ENCODE data around the gene PSME1. TPM values are rescaled to one million over a fixed set of nuclear protein-coding genes. Genes with fewer than 3 reads are reported as not detected.

Gene PSME1
- total and polyA plus RNA-seq, 2 donors (not counting 3 experiments of a cell fraction or from before 2014, with no cell fraction given) = 98.1 to 135 TPM

DNA sequence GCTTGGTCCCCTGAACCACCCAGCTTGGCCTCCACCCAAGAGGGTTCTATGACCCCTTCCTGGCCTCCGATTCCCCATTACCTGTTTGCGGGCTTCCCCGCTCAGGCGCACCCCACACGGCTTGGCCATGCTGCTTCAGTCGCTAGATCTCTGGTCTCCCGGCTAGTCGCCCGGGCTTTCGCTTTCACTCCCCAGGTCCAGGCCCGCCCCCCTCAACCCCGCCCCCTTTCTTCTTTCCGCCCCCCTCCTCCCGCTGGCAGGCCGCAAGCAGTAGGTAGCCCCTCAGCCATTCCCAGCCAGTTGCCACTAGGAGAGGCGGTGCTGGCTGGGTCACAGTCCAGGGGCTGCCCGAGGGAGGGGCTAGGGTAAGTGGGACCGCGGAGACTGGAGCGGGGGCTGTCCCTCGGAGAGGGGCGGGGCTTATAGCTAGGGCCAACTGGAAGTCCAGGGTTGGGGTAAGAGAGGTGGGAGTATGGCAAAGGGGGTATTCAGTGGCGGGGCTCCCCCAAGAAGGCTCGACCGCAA lies 10.5 kb downstream of the PSME1 start, which contains the start of gene PSME2:
Gene PSME2, minus strand, starts transcription at position 158 of the 525 bp plus-strand sequence. Its CDS starts 29 bp downstream, at position 129.
- dilution Hi-C loops (cut with MboI; ENCODE audit: extremely low pct_ligation_motif_present, low sequenced_read_pairs) = no loop called here
- Histone ChIP-seq H3K9me1 (replicated peaks; ENCODE audit: control insufficient read depth, extremely low read depth, insufficient read depth, low read length) (no peaks in the 10 kb centered on the region), H3K27ac (ENCODE audit: insufficient read depth, low read depth, low read length) (peak within 1 kb of the TSS; percentile 52), H3K9ac (replicated peaks; ENCODE audit: extremely low read depth, insufficient read depth, low read length) (peak within 1 kb of the TSS; percentile 72), H3K4me2 (ENCODE audit: insufficient read depth, low read length) (peak within 1 kb of the TSS; percentile 95), H3K4me3 (replicated peaks in 1 of 3; ENCODE audit: insufficient read depth in 1 of 3, low read depth in 1 of 3, low read length in 3 of 3) (peak within 1 kb of the TSS; percentile 59 to 86 (median 79)), H3K9me3 (replicated peaks; ENCODE audit: control insufficient read depth, insufficient read depth, low read length) (no peaks in the 10 kb centered on the region), H4K20me1 (replicated peaks; ENCODE audit: control insufficient read depth, extremely low read depth, insufficient read depth, low read length) (no peaks in the 10 kb centered on the region), H3K36me3 (ENCODE audit: control insufficient read depth in 2 of 2, extremely low read depth in 1 of 2, insufficient read depth in 2 of 2, low read length in 2 of 2) (peaks cover 0 to 21% of the 10 kb centered on the region in 2 experiments), H3K79me2 (ENCODE audit: control insufficient read depth, insufficient read depth, low read length) (peaks cover 25% of the 10 kb centered on the region), H3K4me1 (ENCODE audit: control insufficient read depth, extremely low read depth, insufficient read depth, low read length) (peaks cover 19% of the 10 kb centered on the region), H3K27me3 (ENCODE audit: control insufficient read depth in 2 of 2, insufficient read depth in 2 of 2, low read length in 2 of 2) (no peaks in the 10 kb centered on the region), H2AFZ (ENCODE audit: low read depth, low read length) (peak within 1 kb of the TSS; percentile 91)
- DNase-seq (ENCODE audit: low read depth, low spot score) (peak; percentile 99), FAIRE-seq (no peak)
- TF ChIP-seq, protein P1, sequence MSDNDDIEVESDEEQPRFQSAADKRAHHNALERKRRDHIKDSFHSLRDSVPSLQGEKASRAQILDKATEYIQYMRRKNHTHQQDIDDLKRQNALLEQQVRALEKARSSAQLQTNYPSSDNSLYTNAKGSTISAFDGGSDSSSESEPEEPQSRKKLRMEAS (IDR thresholded peaks at IDR 0.05; ENCODE audit: insufficient read depth, insufficient read length) = peak; percentile 1
- peak; percentile 59 for TF ChIP-seq POLR2AphosphoS5 (IDR thresholded peaks at IDR 0.05; ENCODE audit: insufficient read depth, low read depth, low read length)
- TF ChIP-seq MYC (IDR thresholded peaks at IDR 0.05; ENCODE audit: low read depth, low read length) = no peak
- no TSS peak for BruUV-seq (replicated peaks)
- ChIA-PET CTCF (interaction anchor here (0.7 to 7.8 kb wide), 12 partner anchors 10 to 187 kb away, joined by 3 to 63 read pairs (median 4); partner anchors contain the start of genes CIDEB, IRF9, PSME1 and TINF2), POLR2A (interaction anchor here (0.5 to 2.0 kb wide), 9 partner anchors 9 to 245 kb away, joined by 3 to 13 read pairs (median 5); partner anchors contain the start of genes CHMP4A, DCAF11, IRF9 and NRL)
- intact Hi-C loops (cut with micrococcal nuclease) = loop anchor here (1.0 to 5.0 kb wide), 5 partner anchors 32 to 286 kb away; partner anchors contain the start of genes DCAF11, DHRS1, IPO4 and NFATC4

DNA sequence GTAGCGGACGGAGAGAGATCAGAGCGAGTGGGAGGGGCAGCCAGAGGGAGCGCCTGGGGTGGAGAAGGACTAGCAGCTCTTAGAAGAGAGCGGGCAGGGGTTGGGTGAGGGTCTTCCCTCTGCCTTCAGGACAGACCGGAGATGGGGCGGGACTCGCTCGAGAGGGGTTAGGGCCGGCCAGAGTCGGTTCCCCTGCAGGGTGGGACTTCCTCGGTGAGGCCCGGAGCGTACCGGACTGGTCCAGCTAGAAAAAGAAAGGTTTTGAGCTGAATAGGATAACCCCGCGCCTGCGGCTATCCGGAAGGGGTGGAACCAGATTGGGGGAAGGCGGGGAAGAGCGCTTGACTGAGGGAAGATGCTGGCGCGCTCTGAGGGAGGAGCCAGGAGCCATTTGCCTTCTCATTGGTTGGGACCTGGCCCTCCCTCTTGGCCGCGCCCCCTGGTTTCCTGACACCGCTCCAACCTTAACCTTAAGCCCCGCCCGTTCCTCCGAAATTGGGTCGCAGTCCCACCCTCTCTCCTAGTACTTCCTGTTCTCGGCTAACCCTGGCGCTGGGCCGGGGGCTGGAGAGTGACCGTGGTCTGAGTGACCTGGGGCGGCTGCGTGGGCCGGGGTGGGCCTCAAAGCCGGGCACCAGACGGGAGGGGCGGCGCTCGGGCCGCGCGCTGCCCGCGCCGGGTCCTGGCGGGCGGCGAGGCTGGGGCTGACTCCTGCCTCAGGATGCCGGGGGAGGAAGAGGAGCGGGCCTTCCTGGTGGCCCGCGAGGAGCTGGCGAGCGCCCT lies 11.2 kb downstream of the PSME1 start, which contains the start of gene RNF31:
Gene RNF31, plus strand, starts transcription at position 521 of the 783 bp plus-strand sequence. Its CDS starts 201 bp downstream, at position 722.
- Histone ChIP-seq H3K27me3 (ENCODE audit: control insufficient read depth in 2 of 2, insufficient read depth in 2 of 2, low read length in 2 of 2) (no peaks in the 10 kb centered on the region), H3K9me3 (replicated peaks; ENCODE audit: control insufficient read depth, insufficient read depth, low read length) (no peaks in the 10 kb centered on the region), H3K27ac (ENCODE audit: insufficient read depth, low read depth, low read length) (peak within 1 kb of the TSS; percentile 52), H4K20me1 (replicated peaks; ENCODE audit: control insufficient read depth, extremely low read depth, insufficient read depth, low read length) (no peaks in the 10 kb centered on the region), H3K4me1 (ENCODE audit: control insufficient read depth, extremely low read depth, insufficient read depth, low read length) (peaks cover 17% of the 10 kb centered on the region), H3K79me2 (ENCODE audit: control insufficient read depth, insufficient read depth, low read length) (peaks cover 25% of the 10 kb centered on the region), H3K9me1 (replicated peaks; ENCODE audit: control insufficient read depth, extremely low read depth, insufficient read depth, low read length) (no peaks in the 10 kb centered on the region), H2AFZ (ENCODE audit: low read depth, low read length) (peak within 1 kb of the TSS; percentile 91), H3K36me3 (ENCODE audit: control insufficient read depth in 2 of 2, extremely low read depth in 1 of 2, insufficient read depth in 2 of 2, low read length in 2 of 2) (peaks cover 0 to 25% of the 10 kb centered on the region in 2 experiments), H3K9ac (replicated peaks; ENCODE audit: extremely low read depth, insufficient read depth, low read length) (peak within 1 kb of the TSS; percentile 72), H3K4me3 (replicated peaks in 1 of 3; ENCODE audit: insufficient read depth in 1 of 3, low read depth in 1 of 3, low read length in 3 of 3) (peak within 1 kb of the TSS; percentile 59 to 86 (median 79)), H3K4me2 (ENCODE audit: insufficient read depth, low read length) (peak within 1 kb of the TSS; percentile 95)
- intact Hi-C loops (cut with micrococcal nuclease) = loop anchor here (1.0 to 5.0 kb wide), 8 partner anchors 11 to 285 kb away; partner anchors contain the start of genes CHMP4A, DCAF11, DHRS1 and IPO4
- no TSS peak for BruUV-seq (replicated peaks)
- peak; percentile 75 for TF ChIP-seq POLR2A (IDR thresholded peaks at IDR 0.05; ENCODE audit: low read depth, low read length)
- no peak for TF ChIP-seq MYC (IDR thresholded peaks at IDR 0.05; ENCODE audit: low read depth, low read length)
- peak; percentile 67 for TF ChIP-seq POLR2AphosphoS5 (IDR thresholded peaks at IDR 0.05; ENCODE audit: insufficient read depth, low read depth, low read length)
- no peak for TF ChIP-seq JUN (IDR thresholded peaks at IDR 0.05; ENCODE audit: borderline replicate concordance, insufficient read depth, insufficient read length, low read depth)
- peak; percentile 97 for DNase-seq (ENCODE audit: low read depth, low spot score)
- ChIA-PET POLR2A (interaction anchor here (1.0 to 2.0 kb wide), 6 partner anchors 10 to 66 kb away, joined by 3 to 13 read pairs (median 5); partner anchors contain the start of genes CHMP4A, DCAF11, NRL and PSME1), CTCF (interaction anchor here (0.7 to 7.8 kb wide), 11 partner anchors 11 to 187 kb away, joined by 3 to 63 read pairs (median 4); partner anchors contain the start of genes CIDEB, IRF9, PSME1 and TINF2)
- dilution Hi-C loops (cut with MboI; ENCODE audit: extremely low pct_ligation_motif_present, low sequenced_read_pairs) = no loop called here
- peak; percentile 100 for FAIRE-seq

All from endothelial cell of umbilical vein (primary cell).